Neural crest cell (in vitro differentiated cells): Measurements from ENCODE around the gene CADPS. TPM values are rescaled to one million over a fixed set of nuclear protein-coding genes. Genes with fewer than 3 reads are reported as not detected.

Experiments used
- DNase-seq: peaks from one replicate; pipeline ENCODE4 v3.0.0; 2021; ENCODE audit warnings: low read depth, mixed read lengths, low spot score
- H3K27ac Mint-ChIP-seq: one replicate; pipeline ENCODE4 v1.8.0; 2021; ENCODE audit warnings: mild to moderate bottlenecking, mixed read lengths; ENCODE audit not compliant: unreplicated experiment
- H3K27me3 Mint-ChIP-seq: 2 replicates; pipeline ENCODE4 v1.8.0; 2021; ENCODE audit warnings: low read depth, mild to moderate bottlenecking, mixed read lengths
- H3K36me3 Mint-ChIP-seq: 2 replicates; pipeline ENCODE4 v1.8.0; 2021; ENCODE audit warnings: low read depth, mild to moderate bottlenecking, mixed read lengths
- H3K4me1 Mint-ChIP-seq: 2 replicates; pipeline ENCODE4 v1.8.0; 2021; ENCODE audit warnings: mixed read lengths
- H3K4me3 Mint-ChIP-seq: one replicate; pipeline ENCODE4 v1.8.0; 2021; ENCODE audit warnings: mild to moderate bottlenecking, mixed read lengths
- H3K9me3 Mint-ChIP-seq: 2 replicates; pipeline ENCODE4 v1.8.0; 2021; ENCODE audit warnings: mixed read lengths
- CTCF ChIP-seq: fragments of 200-600 bp; sonication (generic); conservative IDR thresholded peaks from 2 replicates; pipeline ENCODE4 v1.5.0; 2021; ENCODE audit warnings: antibody characterized with exemption, mild to moderate bottlenecking
- total RNA-seq: library from RNA; stranded (reverse); gene quantifications from 2 replicates; pipeline ENCODE4 v1.2.1, GENCODE V29; 2021

The CADPS gene
- total RNA-seq, 1 donor from 2014 or later = 9.3 TPM

DNA sequence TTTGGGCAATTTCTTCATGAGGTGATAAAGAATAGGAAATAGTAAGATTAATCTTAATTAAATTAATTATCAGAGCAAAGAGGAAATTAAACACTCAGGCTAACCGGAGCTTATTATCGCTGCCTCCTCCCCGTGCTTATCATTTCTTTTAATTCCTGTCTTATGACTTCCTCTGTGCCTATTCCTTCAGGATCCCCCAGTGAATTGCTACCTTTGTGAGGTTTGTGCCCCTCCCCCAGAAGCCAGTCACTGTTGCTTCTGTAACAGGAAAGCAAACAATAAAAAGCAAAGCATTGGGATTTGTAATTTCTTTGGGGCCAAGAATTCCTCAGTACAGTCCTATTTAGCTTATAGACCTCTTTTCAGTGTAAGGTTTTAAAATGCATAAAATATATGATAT lies 164.5 kb downstream of the CADPS start:
- H3K27ac Mint-ChIP-seq = no peak overlapping the region
- H3K27me3 Mint-ChIP-seq = no peaks in the 10 kb centered on the region
- H3K4me1 Mint-ChIP-seq = peaks cover 26% of the 10 kb centered on the region
- no peaks in the 10 kb centered on the region for H3K36me3 Mint-ChIP-seq
- DNase-seq = no peak
- H3K9me3 Mint-ChIP-seq = no peaks in the 10 kb centered on the region
- no peak for TF ChIP-seq CTCF
- no peak overlapping the region for H3K4me3 Mint-ChIP-seq

DNA sequence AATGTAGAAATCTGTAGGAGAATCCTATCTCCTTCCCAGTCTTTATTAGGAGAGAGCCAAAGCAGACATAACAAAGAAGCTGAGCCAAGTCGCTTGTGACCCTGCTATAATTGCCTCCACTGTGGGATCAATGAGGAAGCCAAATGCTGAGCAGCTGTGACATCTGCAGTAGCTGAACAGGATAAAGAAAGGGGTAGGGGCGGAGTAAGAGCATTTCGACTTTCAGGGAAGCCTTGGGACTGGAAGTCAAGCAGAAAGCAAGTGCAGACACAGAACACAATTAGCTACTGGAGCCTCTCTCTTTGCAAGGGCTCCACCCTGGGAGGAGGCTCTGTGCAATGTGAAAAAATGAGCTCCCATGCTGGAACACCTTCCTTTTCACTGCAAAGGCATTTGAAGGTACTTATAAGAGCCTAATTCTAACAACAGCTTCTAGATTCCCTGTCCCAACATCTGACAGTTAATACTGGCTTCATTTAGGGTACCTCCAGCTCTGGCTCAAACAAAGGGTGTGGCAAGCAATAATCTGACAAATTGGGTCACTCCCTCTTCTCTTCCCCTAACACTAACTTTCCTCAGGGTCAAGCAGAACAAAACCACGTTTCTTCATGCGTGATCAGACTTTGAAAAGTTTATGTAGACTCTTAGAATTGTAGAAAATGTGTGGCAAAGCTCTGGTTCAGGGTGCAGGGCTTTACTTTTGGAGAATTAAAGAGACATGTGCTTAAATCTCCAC lies 166.4 kb downstream of the CADPS start:
- Mint-ChIP-seq H3K27me3 (no peaks in the 10 kb centered on the region), H3K4me1 (peaks cover 26% of the 10 kb centered on the region), H3K27ac (peak overlapping the region; percentile 55), H3K36me3 (no peaks in the 10 kb centered on the region), H3K9me3 (no peaks in the 10 kb centered on the region), H3K4me3 (no peak overlapping the region)
- DNase-seq = peak; percentile 11
- no peak for TF ChIP-seq CTCF

GRCh38 chr3:62705721-62706120 lies 169.5 kb downstream of the CADPS start:
- peaks cover 18% of the 10 kb centered on the region for H3K4me1 Mint-ChIP-seq
- no peaks in the 10 kb centered on the region for H3K27me3 Mint-ChIP-seq
- H3K4me3 Mint-ChIP-seq = no peak overlapping the region
- no peaks in the 10 kb centered on the region for H3K36me3 Mint-ChIP-seq
- no peak for TF ChIP-seq CTCF
- no peak overlapping the region for H3K27ac Mint-ChIP-seq
- DNase-seq = no peak
- H3K9me3 Mint-ChIP-seq = no peaks in the 10 kb centered on the region

GRCh38 chr3:62703451-62704167 lies 171.6 kb downstream of the CADPS start:
- H3K36me3 Mint-ChIP-seq = no peaks in the 10 kb centered on the region

GRCh38 chr3:62700357-62700756 lies 174.9 kb downstream of the CADPS start:
- Mint-ChIP-seq H3K27ac (no peak overlapping the region), H3K4me3 (no peak overlapping the region), H3K9me3 (no peaks in the 10 kb centered on the region), H3K27me3 (peaks cover 2% of the 10 kb centered on the region), H3K4me1 (no peaks in the 10 kb centered on the region), H3K36me3 (no peaks in the 10 kb centered on the region)
- no peak for TF ChIP-seq CTCF
- no peak for DNase-seq

More at GRCh38 chr3:62703451-62704167, 171.6 kb downstream of the CADPS start:
- Mint-ChIP-seq H3K4me1 (peaks cover 4% of the 10 kb centered on the region), H3K27ac (no peak overlapping the region), H3K4me3 (no peak overlapping the region), H3K9me3 (no peaks in the 10 kb centered on the region), H3K27me3 (no peaks in the 10 kb centered on the region)
- DNase-seq = no peak
- no peak for TF ChIP-seq CTCF
